HEK293 (cell line): Measurements from ENCODE around the gene TMEM81.

Experiments
- CTCF ChIA-PET: fragments of 350-600 bp; formaldehyde crosslinking; extraction: SDS; loops from one replicate; lab custom pipeline; 2021; ENCODE audit warnings: antibody characterized with exemption; lab: Yijun Ruan, JAX
- POLR2A ChIA-PET: fragments of 300-600 bp; formaldehyde crosslinking; extraction: SDS; loops from one replicate; lab custom pipeline; 2020; ENCODE audit warnings: antibody characterized with exemption, inconsistent platforms; lab: Yijun Ruan, JAX
- H3K27ac ChIP-seq: fragments of 200-500 bp; sonication (Bioruptor generic); 2 replicates; pipeline ENCODE4 v1.5.1; 2014; ENCODE audit warnings: low read depth, low read length, control low read depth, inconsistent platforms; ENCODE audit errors: extremely low read depth
- H3K36me3 ChIP-seq, 2 experiments: fragments of 200-500 bp in 1 of 2; sonication (Bioruptor generic) in 1 of 2; 1 replicate in 1 of 2; 2 replicates in 1 of 2; pipeline ENCODE4 v1.5.1; 2014 to 2017; ENCODE audit warnings: inconsistent platforms in 2 of 2, low read length in 2 of 2; ENCODE audit not compliant: control insufficient read depth in 2 of 2, insufficient read depth in 1 of 2
- H3K4me1 ChIP-seq: fragments of 200-500 bp; sonication (Bioruptor generic); 2 replicates; pipeline ENCODE4 v1.5.1; 2014; ENCODE audit warnings: mild to moderate bottlenecking, low read length, inconsistent platforms; ENCODE audit not compliant: control insufficient read depth, insufficient read depth
- H3K4me3 ChIP-seq: 2 replicates; pipeline ENCODE4 v1.5.1; 2011; ENCODE audit warnings: low read depth, mild to moderate bottlenecking, control low read depth, low read length, moderate library complexity
- H3K9me3 ChIP-seq: fragments of 200-500 bp; sonication (Bioruptor generic); 2 replicates; pipeline ENCODE4 v1.5.1; 2014; ENCODE audit warnings: low read depth, low read length, inconsistent platforms; ENCODE audit not compliant: control insufficient read depth, insufficient read depth
- GLI2 ChIP-seq: fragments of 450-650 bp; formaldehyde crosslinking; IDR thresholded peaks from 2 replicates; pipeline ENCODE4; 2017; ENCODE audit warnings: missing biosample characterization, missing genetic modification characterization, low read depth, borderline replicate concordance
- HOXD13 ChIP-seq: sonication (generic); formaldehyde crosslinking; IDR thresholded peaks from 2 replicates; pipeline ENCODE4 v1.8.0; 2022; ENCODE audit warnings: missing genetic modification reagents, borderline replicate concordance
- IKZF3 ChIP-seq: fragments of 450-650 bp; IDR thresholded peaks from 2 replicates; pipeline ENCODE4 v1.5.0; 2018; ENCODE audit warnings: missing biosample characterization, mild to moderate bottlenecking, missing genetic modification characterization, moderate library complexity
- KLF10 ChIP-seq: fragments of 450-650 bp; IDR thresholded peaks from 2 replicates; pipeline ENCODE4 v1.5.1; 2018; ENCODE audit warnings: missing biosample characterization, mild to moderate bottlenecking, missing genetic modification characterization
- PBX3 ChIP-seq: sonication (generic); formaldehyde crosslinking; IDR thresholded peaks from 2 replicates; pipeline ENCODE4 v1.8.1; 2022; ENCODE audit warnings: mild to moderate bottlenecking, moderate library complexity, missing genetic modification reagents
- REPIN1 ChIP-seq: fragments of 450-650 bp; formaldehyde crosslinking; IDR thresholded peaks from 2 replicates; pipeline ENCODE4 v1.5.1; 2017; ENCODE audit warnings: missing biosample characterization, missing genetic modification characterization, low read depth
- SCRT2 ChIP-seq: fragments of 450-650 bp; formaldehyde crosslinking; IDR thresholded peaks from 2 replicates; pipeline ENCODE4 v1.5.1; 2016; ENCODE audit warnings: missing biosample characterization, missing genetic modification characterization
- SETDB1 ChIP-seq: IDR thresholded peaks from one replicate; pipeline ENCODE4 v1.6.1; 2017; ENCODE audit warnings: mild to moderate bottlenecking, low read length, moderate library complexity, mixed read lengths; ENCODE audit not compliant: insufficient read length
- SP2 ChIP-seq: fragments of 450-650 bp; formaldehyde crosslinking; IDR thresholded peaks from 2 replicates; pipeline ENCODE4 v1.5.1; 2016; ENCODE audit warnings: missing biosample characterization, missing genetic modification characterization
- SP3 ChIP-seq: fragments of 450-650 bp; formaldehyde crosslinking; IDR thresholded peaks from 2 replicates; pipeline ENCODE4 v1.5.1; 2016; ENCODE audit warnings: missing biosample characterization, missing genetic modification characterization
- TCF7L2 ChIP-seq: IDR thresholded peaks from 2 replicates; pipeline ENCODE4 v1.6.1; 2011; ENCODE audit warnings: low read depth, mild to moderate bottlenecking, inconsistent platforms, low read length, moderate library complexity, borderline replicate concordance
- ZBTB1 ChIP-seq: fragments of 450-650 bp; formaldehyde crosslinking; IDR thresholded peaks from 2 replicates; pipeline ENCODE4 v1.5.1; 2016; ENCODE audit warnings: missing biosample characterization, missing genetic modification characterization
- ZIC2 ChIP-seq: fragments of 450-650 bp; formaldehyde crosslinking; IDR thresholded peaks from 2 replicates; pipeline ENCODE4 v1.5.1; 2016; ENCODE audit warnings: missing biosample characterization, missing genetic modification characterization
- ZNF132 ChIP-seq: fragments of 450-650 bp; formaldehyde crosslinking; IDR thresholded peaks from 2 replicates; pipeline ENCODE4 v1.5.1; 2017; ENCODE audit warnings: missing biosample characterization, missing genetic modification characterization, borderline replicate concordance
- ZNF169 ChIP-seq: fragments of 450-650 bp; formaldehyde crosslinking; IDR thresholded peaks from 2 replicates; pipeline ENCODE4 v1.5.1; 2016; ENCODE audit warnings: missing biosample characterization, missing genetic modification characterization
- ZNF2 ChIP-seq: fragments of 450-650 bp; formaldehyde crosslinking; IDR thresholded peaks from 2 replicates; pipeline ENCODE4 v1.5.1; 2016; ENCODE audit warnings: missing biosample characterization, missing genetic modification characterization
- ZNF223 ChIP-seq: fragments of 450-650 bp; formaldehyde crosslinking; IDR thresholded peaks from 2 replicates; pipeline ENCODE4 v1.5.1; 2016; ENCODE audit warnings: missing biosample characterization, missing genetic modification characterization
- ZNF23 ChIP-seq: fragments of 450-650 bp; formaldehyde crosslinking; IDR thresholded peaks from 2 replicates; pipeline ENCODE4 v1.5.1; 2016; ENCODE audit warnings: missing biosample characterization, missing genetic modification characterization, borderline replicate concordance
- ZNF248 ChIP-seq: fragments of 450-650 bp; formaldehyde crosslinking; IDR thresholded peaks from 2 replicates; pipeline ENCODE4 v1.5.1; 2017; ENCODE audit warnings: missing biosample characterization, missing genetic modification characterization
- ZNF341 ChIP-seq: fragments of 450-650 bp; formaldehyde crosslinking; IDR thresholded peaks from 2 replicates; pipeline ENCODE4; 2016; ENCODE audit warnings: low read depth, missing biosample characterization, missing genetic modification characterization
- ZNF433 ChIP-seq: fragments of 450-650 bp; formaldehyde crosslinking; IDR thresholded peaks from 2 replicates; pipeline ENCODE4 v1.5.1; 2016; ENCODE audit warnings: missing biosample characterization, missing genetic modification characterization, low read depth
- ZNF549 ChIP-seq: fragments of 450-650 bp; IDR thresholded peaks from 2 replicates; pipeline ENCODE4 v1.5.1; 2018; ENCODE audit warnings: missing biosample characterization, missing genetic modification characterization, mild to moderate bottlenecking, inconsistent platforms, moderate library complexity
- ZNF555 ChIP-seq: fragments of 450-650 bp; formaldehyde crosslinking; conservative IDR thresholded peaks from 2 replicates; pipeline ENCODE4 v1.5.1; 2017; ENCODE audit warnings: missing biosample characterization, mild to moderate bottlenecking, missing genetic modification characterization, inconsistent platforms
- ZNF561 ChIP-seq: fragments of 450-650 bp; IDR thresholded peaks from 2 replicates; pipeline ENCODE4 v1.5.1; 2018; ENCODE audit warnings: missing biosample characterization, missing genetic modification characterization, borderline replicate concordance
- ZNF621 ChIP-seq: fragments of 450-650 bp; formaldehyde crosslinking; IDR thresholded peaks from 2 replicates; pipeline ENCODE4 v1.5.1; 2017; ENCODE audit warnings: missing biosample characterization, missing genetic modification characterization
- ZNF664 ChIP-seq: fragments of 450-650 bp; formaldehyde crosslinking; IDR thresholded peaks from 2 replicates; pipeline ENCODE4 v1.5.1; 2016; ENCODE audit warnings: missing biosample characterization, missing genetic modification characterization
- ZNF701 ChIP-seq: fragments of 450-650 bp; formaldehyde crosslinking; IDR thresholded peaks from 2 replicates; pipeline ENCODE4 v1.5.1; 2016; ENCODE audit warnings: missing biosample characterization, missing genetic modification characterization
- ZSCAN16 ChIP-seq: fragments of 450-650 bp; formaldehyde crosslinking; IDR thresholded peaks from 2 replicates; pipeline ENCODE4 v1.5.1; 2016; ENCODE audit warnings: missing biosample characterization, missing genetic modification characterization

The TMEM81 gene

GRCh38 chr1:205118752-205119151, 34.5 kb upstream of the TMEM81 start (continued):
- TF ChIP-seq ZNF621, result no peak
- TF ChIP-seq ZNF132, result no peak
- TF ChIP-seq ZNF23, result no peak

DNA sequence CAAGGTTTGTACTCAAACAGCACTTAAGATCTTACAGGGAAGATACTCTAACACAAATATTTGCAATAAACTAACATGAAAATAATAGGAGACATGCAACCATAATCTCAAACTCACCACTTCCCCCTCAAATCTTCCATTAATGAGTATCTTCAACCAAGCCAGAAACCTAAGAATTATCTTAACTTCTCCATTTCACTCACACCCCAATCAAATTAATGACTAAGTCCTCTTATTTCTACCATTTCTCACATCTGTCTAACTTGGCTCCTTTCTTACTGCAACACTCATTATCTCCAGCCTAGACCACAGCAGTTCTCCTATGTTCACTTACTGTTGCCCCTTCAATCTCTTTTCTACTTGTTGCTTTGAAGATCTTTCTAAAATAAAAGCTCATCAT, 27.1 kb upstream of the TMEM81 start:
- Histone ChIP-seq H3K4me3 (no peak overlapping the region), H3K4me1 (no peaks in the 10 kb centered on the region), H3K9me3 (no peaks in the 10 kb centered on the region), H3K36me3 (peaks cover 27 to 78% of the 10 kb centered on the region in 2 experiments), H3K27ac (no peak overlapping the region)
- TF ChIP-seq ZBTB1, result no peak
- peak; percentile 41; the same call in 1 of the 2 replicates for TF ChIP-seq SCRT2
- no peak for TF ChIP-seq ZNF555 (tag by site-specific recombination)
- no peak for TF ChIP-seq HOXD13 (CRISPR knock-in tag)
- no peak for TF ChIP-seq ZNF248 (tag by site-specific recombination)
- no peak for TF ChIP-seq ZNF223 (tag by site-specific recombination)
- TF ChIP-seq SETDB1, result no peak
- ChIA-PET CTCF (interaction anchor here (0.8 to 1.5 kb wide), 2 partner anchors 33 to 122 kb away, joined by 3 to 4 read pairs; no protein-coding TSS in a partner anchor), POLR2A (interaction anchor here (2.7 kb wide), 1 partner anchor 10 kb away, joined by 12 read pairs; the partner anchor contains the start of gene RBBP5)

DNA sequence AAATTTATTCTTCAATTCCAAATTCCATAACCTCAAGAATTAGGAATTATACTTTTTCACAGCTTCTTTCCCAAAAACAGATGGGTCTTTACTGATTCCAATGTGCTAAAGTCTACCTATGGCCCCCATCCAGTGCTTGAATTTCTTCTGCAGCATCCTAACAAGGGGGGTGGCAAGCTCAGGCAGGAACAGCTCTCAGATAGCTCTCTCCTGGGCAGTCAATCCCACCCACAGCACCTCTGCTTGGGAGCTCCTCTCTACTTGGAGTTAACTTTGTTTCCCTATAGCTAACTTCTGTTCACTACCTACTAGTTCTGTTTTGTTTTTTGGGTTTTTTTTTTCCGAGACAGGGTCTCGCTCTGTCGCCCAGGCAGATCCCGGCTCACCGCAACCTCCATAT, 25.5 kb upstream of the TMEM81 start:
- POLR2A ChIA-PET, result interaction anchor here (0.9 to 2.7 kb wide), 2 partner anchors 12 to 118 kb away, joined by 3 to 12 read pairs; partner anchors contain the start of genes RBBP5 and TMCC2
- Histone ChIP-seq H3K4me3 (no peak overlapping the region), H3K9me3 (no peaks in the 10 kb centered on the region), H3K27ac (no peak overlapping the region), H3K4me1 (no peaks in the 10 kb centered on the region), H3K36me3 (peaks cover 32 to 84% of the 10 kb centered on the region in 2 experiments)
- TF ChIP-seq ZNF561 (tag by site-specific recombination), result no peak
- TF ChIP-seq ZNF341 (tag by site-specific recombination), result peak; percentile 70
- CTCF ChIA-PET, result interaction anchor here (0.7 to 2.2 kb wide), 7 partner anchors 10 to 571 kb away, joined by 3 to 9 read pairs (median 4); no protein-coding TSS in a partner anchor

- peaks cover 34 to 83% of the 10 kb centered on the region in 2 experiments for H3K36me3 ChIP-seq
- no peak overlapping the region for H3K27ac ChIP-seq
- CTCF ChIA-PET, result interaction anchor here (0.7 to 2.2 kb wide), 7 partner anchors 10 to 572 kb away, joined by 3 to 9 read pairs (median 5); no protein-coding TSS in a partner anchor
- no peak overlapping the region for H3K4me3 ChIP-seq
- TF ChIP-seq SP3 (no peak), ZSCAN16 (tag by site-specific recombination) (no peak), SP2 (tag by site-specific recombination) (no peak), ZNF223 (tag by site-specific recombination) (no peak), ZNF433 (no peak), ZNF664 (tag by site-specific recombination) (no peak)
- TF ChIP-seq, all 188 proteins: peak for 0
- POLR2A ChIA-PET, result interaction anchor here (0.9 to 2.7 kb wide), 2 partner anchors 12 to 119 kb away, joined by 3 to 12 read pairs; partner anchors contain the start of genes RBBP5 and TMCC2
- no peaks in the 10 kb centered on the region for H3K4me1 ChIP-seq
- H3K9me3 ChIP-seq, result no peaks in the 10 kb centered on the region
Observed at GRCh38 chr1:205109269-205109668, 25.0 kb upstream of the TMEM81 start.

DNA sequence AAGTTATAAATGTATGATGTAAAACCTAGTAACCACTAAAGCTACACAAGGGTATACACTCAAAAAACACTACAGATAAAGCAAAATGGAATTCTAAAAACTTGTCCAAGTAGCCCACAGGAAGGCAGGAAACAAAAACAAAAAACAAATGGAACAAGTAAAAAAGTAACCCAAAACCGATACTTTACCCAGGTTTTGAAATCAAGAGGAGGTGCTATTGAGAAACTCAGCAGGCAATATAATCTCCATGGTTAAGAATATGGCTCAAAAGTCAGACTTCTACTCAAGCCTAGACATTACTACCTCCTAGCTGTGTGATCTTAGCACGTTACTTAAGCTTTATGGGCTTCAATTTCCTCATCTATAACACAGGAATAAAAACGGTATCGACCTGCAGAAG, 24.2 kb upstream of the TMEM81 start:
- H3K9me3 ChIP-seq, result no peaks in the 10 kb centered on the region
- no peak overlapping the region for H3K27ac ChIP-seq
- H3K4me3 ChIP-seq, result no peak overlapping the region
- ChIA-PET POLR2A (no interaction called here), CTCF (interaction anchor here (1.3 to 1.6 kb wide), 2 partner anchors 33 to 148 kb away, joined by 4 to 6 read pairs; no protein-coding TSS in a partner anchor)
- TF ChIP-seq ZNF561 (tag by site-specific recombination) (no peak), ZNF132 (no peak), GLI2 (no peak), ZNF2 (tag by site-specific recombination) (no peak), ZNF549 (no peak), TCF7L2 (no peak), IKZF3 (tag by site-specific recombination) (no peak), REPIN1 (tag by site-specific recombination) (no peak), ZIC2 (tag by site-specific recombination) (no peak), ZNF621 (no peak), ZNF169 (no peak), SP3 (no peak), PBX3 (no peak), KLF10 (no peak), ZNF701 (tag by site-specific recombination) (no peak)
- peaks cover 35 to 83% of the 10 kb centered on the region in 2 experiments for H3K36me3 ChIP-seq
- H3K4me1 ChIP-seq, result no peaks in the 10 kb centered on the region
